Mesothelial cell of epicardium (in vitro differentiated cells): ENCODE measurements around the gene TBC1D22A. TPM values are rescaled to one million over a fixed set of nuclear protein-coding genes. Genes with fewer than 3 reads are reported as not detected.
A peak's percentile ranks its signal among the peaks of the same experiment; 100 is the strongest.

ENCODE experiments used
- DNase-seq, 2 experiments: peaks; one replicate each; pipeline ENCODE4 v3.0.0; 2021; ENCODE audit warnings: low spot score in 2 of 2; ENCODE audit not compliant: unreplicated experiment in 2 of 2
- H3K27ac Mint-ChIP-seq: 2 replicates; pipeline ENCODE4 v1.8.0; 2021; ENCODE audit warnings: mixed read lengths
- H3K27me3 Mint-ChIP-seq: 2 replicates; pipeline ENCODE4 v1.8.0; 2021; ENCODE audit warnings: low read depth, mixed read lengths
- H3K36me3 Mint-ChIP-seq: 2 replicates; pipeline ENCODE4 v1.8.0; 2021; ENCODE audit warnings: mixed read lengths
- H3K4me1 Mint-ChIP-seq: 2 replicates; pipeline ENCODE4 v1.8.0; 2021; ENCODE audit warnings: mixed read lengths
- H3K4me3 Mint-ChIP-seq: 2 replicates; pipeline ENCODE4 v1.8.0; 2021; ENCODE audit warnings: mild to moderate bottlenecking, moderate library complexity, mixed read lengths
- H3K9me3 Mint-ChIP-seq: 2 replicates; pipeline ENCODE4 v1.8.0; 2021; ENCODE audit warnings: mixed read lengths
- total RNA-seq: library from RNA; stranded (reverse); gene quantifications from 3 replicates; pipeline ENCODE4 v1.2.1, GENCODE V29; 2021
- TF ChIP-seq, protein P1 (sequence below): fragments of 200-600 bp; sonication (generic); IDR thresholded peaks from one replicate; pipeline ENCODE4 v1.5.0; 2021; ENCODE audit warnings: antibody characterized with exemption; ENCODE audit not compliant: unreplicated experiment

The TBC1D22A gene
- total RNA-seq, 1 donor from 2014 or later, result 26.6 TPM

DNA sequence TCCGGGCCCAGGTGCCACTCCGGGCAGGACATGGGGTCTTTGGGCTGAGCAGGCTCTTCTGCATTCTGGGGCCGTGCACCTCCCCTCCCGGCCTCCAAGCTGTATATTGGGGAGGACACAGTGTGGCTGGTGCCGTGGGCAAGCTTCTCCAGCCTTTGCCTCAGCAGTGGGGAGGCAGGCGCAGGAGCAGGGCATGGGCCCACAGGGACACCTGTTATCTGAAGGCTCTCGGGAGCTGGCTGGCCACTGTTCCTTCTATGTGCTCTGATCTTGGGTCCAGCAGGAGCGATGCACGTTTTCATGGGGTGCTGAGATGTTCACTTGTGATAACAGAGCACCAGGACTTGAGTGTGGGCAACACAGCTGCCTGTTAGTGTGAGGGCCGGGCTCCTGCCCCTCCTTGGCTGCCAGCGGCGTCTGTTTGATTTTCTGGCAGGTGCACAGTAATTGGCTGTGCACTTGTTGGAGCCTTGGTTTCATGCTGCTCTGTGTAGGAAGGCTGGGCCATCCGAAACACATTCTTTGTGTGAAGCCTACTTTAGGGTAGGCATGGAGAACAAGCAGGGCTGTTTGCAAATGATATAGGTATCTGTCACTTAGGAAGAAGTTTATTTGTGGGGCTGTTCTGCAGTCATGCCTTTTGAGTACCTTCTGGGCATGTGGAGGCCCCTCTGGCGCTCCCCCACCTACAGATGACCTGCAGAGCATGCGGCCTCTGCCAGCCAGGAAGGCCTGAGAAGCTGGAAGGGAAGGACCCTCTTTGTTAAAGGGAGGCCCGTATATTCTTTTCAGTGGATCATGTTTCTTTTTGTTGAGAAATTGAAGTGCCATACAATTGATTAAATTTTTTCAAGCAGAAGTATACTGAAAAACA, 201.5 kb downstream of the TBC1D22A start:
- TF ChIP-seq, protein P1, sequence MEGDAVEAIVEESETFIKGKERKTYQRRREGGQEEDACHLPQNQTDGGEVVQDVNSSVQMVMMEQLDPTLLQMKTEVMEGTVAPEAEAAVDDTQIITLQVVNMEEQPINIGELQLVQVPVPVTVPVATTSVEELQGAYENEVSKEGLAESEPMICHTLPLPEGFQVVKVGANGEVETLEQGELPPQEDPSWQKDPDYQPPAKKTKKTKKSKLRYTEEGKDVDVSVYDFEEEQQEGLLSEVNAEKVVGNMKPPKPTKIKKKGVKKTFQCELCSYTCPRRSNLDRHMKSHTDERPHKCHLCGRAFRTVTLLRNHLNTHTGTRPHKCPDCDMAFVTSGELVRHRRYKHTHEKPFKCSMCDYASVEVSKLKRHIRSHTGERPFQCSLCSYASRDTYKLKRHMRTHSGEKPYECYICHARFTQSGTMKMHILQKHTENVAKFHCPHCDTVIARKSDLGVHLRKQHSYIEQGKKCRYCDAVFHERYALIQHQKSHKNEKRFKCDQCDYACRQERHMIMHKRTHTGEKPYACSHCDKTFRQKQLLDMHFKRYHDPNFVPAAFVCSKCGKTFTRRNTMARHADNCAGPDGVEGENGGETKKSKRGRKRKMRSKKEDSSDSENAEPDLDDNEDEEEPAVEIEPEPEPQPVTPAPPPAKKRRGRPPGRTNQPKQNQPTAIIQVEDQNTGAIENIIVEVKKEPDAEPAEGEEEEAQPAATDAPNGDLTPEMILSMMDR, result no peak
- Mint-ChIP-seq H3K27me3 (no peaks in the 10 kb centered on the region), H3K4me3 (no peak overlapping the region), H3K9me3 (no peaks in the 10 kb centered on the region), H3K4me1 (no peaks in the 10 kb centered on the region), H3K27ac (peak overlapping the region; percentile 12), H3K36me3 (no peaks in the 10 kb centered on the region)
- DNase-seq, result no peak

DNA sequence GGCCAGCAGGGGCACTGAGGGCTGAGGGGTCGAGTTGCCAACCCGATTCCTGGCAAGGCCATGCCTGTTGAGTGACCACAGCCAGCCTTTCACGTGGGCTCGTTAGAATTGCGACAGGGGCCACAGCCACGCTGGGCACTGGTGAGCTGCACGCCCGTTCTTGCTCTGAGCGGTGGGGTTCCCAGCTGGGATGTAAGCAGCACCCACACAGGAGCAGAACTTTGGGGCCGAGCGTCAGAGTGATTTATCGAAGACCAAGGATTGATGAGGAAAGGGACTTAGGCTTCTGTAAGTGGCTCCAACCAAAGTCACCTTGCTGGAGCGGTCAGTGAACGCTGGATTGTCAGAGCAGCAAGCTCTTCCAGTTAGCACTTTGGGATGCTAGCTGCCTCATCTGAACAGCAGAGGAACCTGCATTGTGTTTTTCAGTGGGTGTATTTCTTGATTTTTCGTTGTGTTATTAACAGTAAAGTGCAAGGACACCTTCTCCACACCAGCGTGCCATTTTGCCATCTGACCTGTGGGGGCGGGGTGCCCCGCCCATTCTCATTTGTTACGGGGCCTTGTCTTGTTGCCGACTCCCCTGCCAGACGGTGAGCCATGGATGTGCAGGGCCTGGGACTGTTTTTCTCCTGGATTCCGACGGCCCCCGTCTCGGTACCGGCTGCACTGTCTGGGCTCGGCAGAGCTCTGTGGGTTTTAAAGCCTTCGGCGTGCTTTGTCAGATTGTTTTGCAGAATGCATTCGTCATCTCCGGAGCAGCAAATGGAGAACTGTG, 202.5 kb downstream of the TBC1D22A start:
- DNase-seq, result no peak
- no peaks in the 10 kb centered on the region for H3K36me3 Mint-ChIP-seq
- no peaks in the 10 kb centered on the region for H3K9me3 Mint-ChIP-seq
- H3K27ac Mint-ChIP-seq, result no peak overlapping the region
- TF ChIP-seq, protein P1, result no peak
- H3K27me3 Mint-ChIP-seq, result no peaks in the 10 kb centered on the region
- no peak overlapping the region for H3K4me3 Mint-ChIP-seq
- no peaks in the 10 kb centered on the region for H3K4me1 Mint-ChIP-seq

DNA sequence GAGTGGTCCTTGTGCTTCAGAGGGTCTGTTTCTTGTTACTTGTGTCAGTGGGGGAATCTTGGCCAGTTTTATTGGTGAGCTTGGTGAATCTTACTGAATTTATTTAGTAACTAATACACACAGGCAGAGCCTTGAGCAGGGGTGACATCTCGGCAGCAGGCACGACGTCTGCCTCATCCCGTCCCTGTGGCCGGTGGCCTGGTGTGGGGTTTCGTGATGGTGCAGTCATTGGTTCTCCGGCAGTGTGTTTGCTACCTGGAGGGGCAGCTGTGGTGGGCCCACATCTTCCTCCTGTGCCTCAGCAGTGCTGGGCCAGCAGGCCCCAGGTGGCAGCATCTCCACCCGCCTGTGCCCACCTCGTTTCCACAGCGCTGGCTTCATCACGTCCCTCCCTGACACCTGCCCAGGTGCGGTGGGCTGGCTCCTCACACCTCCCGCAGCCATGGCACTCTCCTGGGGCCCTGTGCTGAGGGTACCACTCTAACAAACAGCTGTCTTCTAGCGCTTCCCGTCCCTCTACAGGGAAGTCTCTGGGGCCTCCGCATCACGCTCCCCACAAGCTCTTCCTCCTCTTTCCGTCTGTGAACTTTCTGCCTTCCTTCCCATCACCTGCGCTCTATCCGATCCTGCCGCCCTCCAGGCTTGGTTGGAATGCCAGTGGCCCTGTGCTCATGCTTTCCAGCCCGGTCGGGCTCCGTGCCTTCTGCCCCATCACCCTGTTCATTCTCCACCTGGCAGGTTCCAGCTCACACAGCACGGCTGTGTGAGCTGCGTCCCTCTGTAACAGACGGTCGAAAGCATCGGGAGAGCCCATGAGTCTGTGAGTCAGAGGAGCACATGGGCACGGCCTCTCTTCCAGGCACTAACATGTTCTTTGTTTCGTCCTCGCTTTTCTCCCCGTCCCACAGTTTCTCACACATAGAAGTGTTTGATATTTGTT, 203.4 kb downstream of the TBC1D22A start:
- TF ChIP-seq, protein P1, result no peak
- Mint-ChIP-seq H3K27ac (no peak overlapping the region), H3K4me3 (no peak overlapping the region), H3K9me3 (no peaks in the 10 kb centered on the region), H3K36me3 (no peaks in the 10 kb centered on the region), H3K4me1 (no peaks in the 10 kb centered on the region), H3K27me3 (no peaks in the 10 kb centered on the region)
- no peak for DNase-seq

DNA sequence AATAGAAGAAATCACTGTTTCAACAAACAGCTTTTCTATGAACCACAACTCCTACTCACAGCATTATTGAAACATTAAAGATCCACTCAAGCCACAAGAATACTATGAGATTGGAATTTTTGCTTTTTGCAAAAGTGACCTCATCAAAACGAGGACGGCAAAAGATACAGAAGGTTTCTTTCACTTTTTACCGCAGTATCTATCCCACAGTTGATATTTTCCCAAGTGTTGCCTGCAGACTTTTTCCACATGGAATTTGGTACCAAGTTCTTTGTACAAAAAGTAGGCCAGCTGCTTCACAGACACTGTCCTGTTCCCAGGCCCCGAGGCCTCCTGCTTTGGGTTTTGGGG, 204.0 kb downstream of the TBC1D22A start:
- Mint-ChIP-seq H3K9me3 (no peaks in the 10 kb centered on the region), H3K4me3 (no peak overlapping the region), H3K36me3 (no peaks in the 10 kb centered on the region)

DNA sequence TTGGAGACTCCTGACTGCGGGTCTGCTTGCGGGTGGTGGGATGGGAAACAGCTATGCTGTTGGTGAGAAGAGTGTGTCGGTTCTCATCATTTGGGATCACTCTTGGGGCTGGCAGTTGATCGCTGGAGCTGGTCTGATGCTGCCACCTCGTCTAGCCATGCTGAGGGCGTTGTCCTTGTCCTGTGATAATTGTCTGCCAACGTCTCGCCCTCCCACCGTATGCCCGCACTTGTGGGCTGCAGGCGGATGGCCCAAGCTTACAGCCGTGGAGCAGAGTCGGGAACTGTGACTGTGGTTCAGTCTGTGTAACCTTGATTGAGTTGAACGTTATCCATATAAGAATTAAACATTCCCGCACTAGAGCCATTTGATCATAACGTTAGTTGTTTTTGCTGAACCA, 204.4 kb downstream of the TBC1D22A start:
- DNase-seq, result no peak
- Mint-ChIP-seq H3K36me3 (no peaks in the 10 kb centered on the region), H3K4me1 (peaks cover 7% of the 10 kb centered on the region), H3K4me3 (no peak overlapping the region), H3K27ac (no peak overlapping the region), H3K27me3 (no peaks in the 10 kb centered on the region), H3K9me3 (no peaks in the 10 kb centered on the region)
- TF ChIP-seq, protein P1, result no peak

More for the DNA sequence above, 204.0 kb downstream of the TBC1D22A start:
- no peak for DNase-seq
- no peaks in the 10 kb centered on the region for H3K27me3 Mint-ChIP-seq
- TF ChIP-seq, protein P1, result no peak
- no peak overlapping the region for H3K27ac Mint-ChIP-seq
- peaks cover 6% of the 10 kb centered on the region for H3K4me1 Mint-ChIP-seq
